Ovary (tissue), 3 donors: ENCODE results near the gene SPTSSB.

Experiments
- CTCF ChIP-seq, 3 donors: fragments of 450-650 bp in 2 of 3; fragments of 200-600 bp in 1 of 3; IDR thresholded peaks; one replicate each; pipeline versions ENCODE4 v1.5.1 to v1.8.0; 2016 to 2022; ENCODE audit warnings: antibody characterized with exemption in 3 of 3, mild to moderate bottlenecking in 1 of 3
- POLR2A ChIP-seq: fragments of 450-650 bp; IDR thresholded peaks from one replicate; pipeline ENCODE4 v1.6.1; 2017; ENCODE audit warnings: antibody characterized with exemption, mild to moderate bottlenecking, moderate library complexity
- donor health status: DM: no; HTN: no; CAD: no.

GRCh38 chr3:161310649-161311423 is 60.5 kb downstream of the SPTSSB start:
- TF ChIP-seq CTCF (IDR thresholded peaks at IDR 0.05) (no peak), POLR2A (no peak)
